ENCODE results near the gene HDAC5.

- TF ChIP-seq ZNF660 (tag by site-specific recombination; IDR thresholded peaks at IDR 0.05) (no peak), ZNF112 (tag by site-specific recombination; IDR thresholded peaks at IDR 0.05) (no peak), CTCF (tag by site-specific recombination; IDR thresholded peaks at IDR 0.05) (no peak), AEBP2 (tag by site-specific recombination; IDR thresholded peaks at IDR 0.05; ENCODE audit: borderline replicate concordance) (no peak), ZNF792 (tag by site-specific recombination; IDR thresholded peaks at IDR 0.05) (no peak), ZNF585B (tag by site-specific recombination; IDR thresholded peaks at IDR 0.05) (no peak), ZBTB21 (tag by site-specific recombination; IDR thresholded peaks at IDR 0.05) (no peak), ZSCAN16 (tag by site-specific recombination; IDR thresholded peaks at IDR 0.05) (no peak), ZBTB20 (tag by site-specific recombination; IDR thresholded peaks at IDR 0.05) (no peak), ZNF37A (tag by site-specific recombination; IDR thresholded peaks at IDR 0.05) (no peak), YY1 (tag by site-specific recombination; IDR thresholded peaks at IDR 0.05) (no peak), ZNF274 (IDR thresholded peaks at IDR 0.05; ENCODE audit: low read length) (no peak), ZNF274 (tag by site-specific recombination; IDR thresholded peaks at IDR 0.05; ENCODE audit: borderline replicate concordance) (no peak), ZBTB1 (tag by site-specific recombination; IDR thresholded peaks at IDR 0.05) (no peak)
Measured at GRCh38 chr17:44081681-44082080, 41.8 kb downstream of the HDAC5 start.
